Neuronal stem cell (in vitro differentiated cells): Measurements from ENCODE around the gene TRMU.
A peak's percentile ranks its signal among the peaks of the same experiment; 100 is the strongest.

Experiments used
- DNase-seq: peaks from one replicate; pipeline ENCODE4 v3.0.0-alpha.2; 2013; ENCODE audit warnings: low spot score
- H2AFZ ChIP-seq: one replicate; pipeline ENCODE4 v1.6.1; 2013; ENCODE audit warnings: mild to moderate bottlenecking, low read length, inconsistent platforms
- H2AK5ac ChIP-seq: 2 replicates; pipeline ENCODE4 v1.6.1; 2013; ENCODE audit warnings: low read depth, mild to moderate bottlenecking, inconsistent platforms, low read length, moderate library complexity, mixed read lengths
- H2BK120ac ChIP-seq: 2 replicates; pipeline ENCODE4 v1.6.1; 2013; ENCODE audit warnings: low read depth, mild to moderate bottlenecking, inconsistent platforms, low read length, moderate library complexity, mixed read lengths
- H2BK12ac ChIP-seq: one replicate; pipeline ENCODE4 v1.6.1; 2013; ENCODE audit warnings: low read length, inconsistent platforms
- H2BK15ac ChIP-seq: 2 replicates; pipeline ENCODE4 v1.6.1; 2013; ENCODE audit warnings: mild to moderate bottlenecking, low read length, inconsistent platforms, mixed read lengths
- H2BK5ac ChIP-seq: one replicate; pipeline ENCODE4 v1.6.1; 2013; ENCODE audit warnings: inconsistent platforms, mild to moderate bottlenecking, low read length, moderate library complexity
- H3K14ac ChIP-seq: one replicate; pipeline ENCODE4 v1.6.1; 2013; ENCODE audit warnings: low read length, inconsistent platforms
- H3K18ac ChIP-seq: 2 replicates; pipeline ENCODE4 v1.6.1; 2013; ENCODE audit warnings: low read length, inconsistent platforms
- H3K23ac ChIP-seq: 2 replicates; pipeline ENCODE4 v1.6.1; 2013; ENCODE audit warnings: low read depth, mild to moderate bottlenecking, mixed read lengths, low read length, inconsistent platforms; ENCODE audit not compliant: poor library complexity
- H3K27ac ChIP-seq: replicated peaks from 3 replicates; pipeline ENCODE4 v1.5.1; 2013; ENCODE audit warnings: low read length, inconsistent platforms
- H3K27me3 ChIP-seq, 3 experiments: 2 replicates each; pipeline ENCODE4 v1.6.1; 2013; ENCODE audit warnings: low read length in 3 of 3, mild to moderate bottlenecking in 2 of 3, inconsistent platforms in 1 of 3, low read depth in 1 of 3, mixed read lengths in 1 of 3, moderate library complexity in 1 of 3; ENCODE audit not compliant: control insufficient read depth in 3 of 3, insufficient read depth in 3 of 3
- H3K36me3 ChIP-seq, 2 donors: replicated peaks in 1 of 2; 2 replicates each; pipeline ENCODE4 v1.6.1; 2013; ENCODE audit warnings: low read length in 2 of 2; ENCODE audit not compliant: control insufficient read depth in 2 of 2, insufficient read depth in 2 of 2
- H3K4ac ChIP-seq: 2 replicates; pipeline ENCODE4 v1.6.1; 2013; ENCODE audit warnings: inconsistent platforms, mild to moderate bottlenecking, low read length, moderate library complexity
- H3K4me1 ChIP-seq, 2 donors: 1 replicate in 1 of 2; 2 replicates in 1 of 2; pipeline ENCODE4 v1.6.1; 2013; ENCODE audit warnings: low read length in 2 of 2, low read depth in 1 of 2; ENCODE audit not compliant: control insufficient read depth in 2 of 2, insufficient read depth in 1 of 2
- H3K4me2 ChIP-seq: one replicate; pipeline ENCODE4 v1.6.1; 2013; ENCODE audit warnings: mild to moderate bottlenecking, low read length, inconsistent platforms; ENCODE audit not compliant: insufficient read depth, poor library complexity, severe bottlenecking
- H3K4me3 ChIP-seq, 2 donors: 2 replicates each; pipeline ENCODE4 v1.5.1; 2013; ENCODE audit warnings: low read length in 2 of 2, mild to moderate bottlenecking in 2 of 2, inconsistent platforms in 1 of 2, moderate library complexity in 1 of 2
- H3K79me1 ChIP-seq: one replicate; pipeline ENCODE4 v1.6.1; 2013; ENCODE audit warnings: low read depth, mild to moderate bottlenecking, inconsistent platforms, low read length, moderate library complexity
- H3K9ac ChIP-seq: one replicate; pipeline ENCODE4 v1.6.1; 2013; ENCODE audit warnings: mild to moderate bottlenecking, low read depth, low read length, inconsistent platforms; ENCODE audit not compliant: poor library complexity
- H3K9me3 ChIP-seq, 2 donors: replicated peaks in 1 of 2; 2 replicates each; pipeline versions ENCODE3 to v1.6.1; 2013; ENCODE audit warnings: low read length in 2 of 2, mild to moderate bottlenecking in 2 of 2, inconsistent platforms in 1 of 2, low read depth in 1 of 2, mixed read lengths in 1 of 2, moderate library complexity in 1 of 2; ENCODE audit not compliant: control insufficient read depth in 2 of 2, insufficient read depth in 1 of 2
- H4K8ac ChIP-seq: one replicate; pipeline ENCODE4 v1.6.1; 2013; ENCODE audit warnings: low read depth, mild to moderate bottlenecking, inconsistent platforms, low read length, moderate library complexity
- H4K91ac ChIP-seq: one replicate; pipeline ENCODE4 v1.6.1; 2013; ENCODE audit warnings: low read length, low read depth, mild to moderate bottlenecking, inconsistent platforms; ENCODE audit not compliant: poor library complexity
- WGBS, 2 donors: extraction: QIAGEN DNeasy Blood & Tissue Kit; methylation state at CpG; one replicate each; pipeline ENCODE4 v1.1.7; 2013; ENCODE audit warnings: missing lambda C conversion rate in 2 of 2, mixed read lengths in 1 of 2; ENCODE audit not compliant: insufficient read length in 2 of 2, insufficient replicate concordance in 1 of 2; ENCODE audit errors: extremely low coverage in 2 of 2; 5-methylcytosine and 5-hydroxymethylcytosine counted together

TRMU gene

GRCh38 chr22:46388647-46389046 is 53.1 kb downstream of the TRMU start:
- DNase-seq = no peak
- H3K4me3 ChIP-seq = no peak overlapping the region
- no peaks in the 10 kb centered on the region for H3K4me1 ChIP-seq
- H3K4ac ChIP-seq = no peak overlapping the region
- H4K8ac ChIP-seq = no peak overlapping the region
- H3K27me3 ChIP-seq = no peaks in the 10 kb centered on the region
- WGBS, 2 donors = no CpG with 5 or more reads among the region's 10 CpGs
- no peak overlapping the region for H3K4me2 ChIP-seq
- H3K18ac ChIP-seq = peak overlapping the region; percentile 17
- H3K9me3 ChIP-seq = no peaks in the 10 kb centered on the region
- no peak overlapping the region for H2BK12ac ChIP-seq
- H3K9ac ChIP-seq = no peak overlapping the region
- peak overlapping the region; percentile 48 for H2AK5ac ChIP-seq
- no peak overlapping the region for H3K23ac ChIP-seq
- no peak overlapping the region for H2BK5ac ChIP-seq
- no peak overlapping the region for H2AFZ ChIP-seq
- no peak overlapping the region for H3K27ac ChIP-seq
- H3K14ac ChIP-seq = peak overlapping the region; percentile 82
- peaks cover 0 to 32% of the 10 kb centered on the region in 2 donors for H3K36me3 ChIP-seq
- H2BK120ac ChIP-seq = no peak overlapping the region
- no peak overlapping the region for H2BK15ac ChIP-seq
- H3K79me1 ChIP-seq = no peaks in the 10 kb centered on the region
- no peak overlapping the region for H4K91ac ChIP-seq

GRCh38 chr22:46389081-46389480 is 53.6 kb downstream of the TRMU start:
- Histone ChIP-seq H3K4me3 (no peak overlapping the region), H2AK5ac (peak overlapping the region; percentile 79), H3K23ac (no peak overlapping the region), H3K4me2 (no peak overlapping the region), H3K27me3 (no peaks in the 10 kb centered on the region), H3K36me3 (peaks cover 2 to 36% of the 10 kb centered on the region in 2 donors), H2BK12ac (no peak overlapping the region), H2BK15ac (peak overlapping the region; percentile 55), H3K14ac (peak overlapping the region; percentile 82), H4K91ac (no peak overlapping the region), H3K27ac (no peak overlapping the region), H3K9ac (peak overlapping the region; percentile 84), H3K9me3 (peaks cover 0 to 2% of the 10 kb centered on the region in 2 donors), H2BK5ac (peak overlapping the region; percentile 60), H3K4ac (no peak overlapping the region), H3K79me1 (no peaks in the 10 kb centered on the region), H3K4me1 (no peaks in the 10 kb centered on the region), H2BK120ac (no peak overlapping the region), H4K8ac (peak overlapping the region; percentile 43), H2AFZ (no peak overlapping the region), H3K18ac (peak overlapping the region; percentile 24)
- WGBS, 2 donors = no CpG with 5 or more reads among the region's 30 CpGs
- DNase-seq = no peak

GRCh38 chr22:46390105-46390651 is 54.7 kb downstream of the TRMU start:
- Histone ChIP-seq H3K14ac (peak overlapping the region; percentile 71), H3K4me1 (no peaks in the 10 kb centered on the region), H2BK15ac (no peak overlapping the region), H4K91ac (no peak overlapping the region), H3K27ac (no peak overlapping the region), H3K9me3 (peaks cover 0 to 2% of the 10 kb centered on the region in 2 donors), H3K23ac (peak overlapping the region; percentile 18), H2BK5ac (peak overlapping the region; percentile 11), H3K18ac (peak overlapping the region; percentile 36), H2BK12ac (peak overlapping the region; percentile 22), H3K36me3 (peaks cover 2 to 31% of the 10 kb centered on the region in 2 donors), H3K79me1 (no peaks in the 10 kb centered on the region), H3K4me2 (no peak overlapping the region), H2BK120ac (no peak overlapping the region), H3K9ac (no peak overlapping the region), H2AFZ (no peak overlapping the region), H4K8ac (no peak overlapping the region), H3K27me3 (no peaks in the 10 kb centered on the region), H3K4ac (no peak overlapping the region), H2AK5ac (peak overlapping the region; percentile 77), H3K4me3 (no peak overlapping the region)
- WGBS, 2 donors = no CpG with 5 or more reads among the region's 20 CpGs
- DNase-seq = no peak

GRCh38 chr22:46390652-46391301 is 55.3 kb downstream of the TRMU start:
- peak overlapping the region; percentile 55 for H2BK120ac ChIP-seq
- no peak for DNase-seq

More at GRCh38 chr22:46390652-46391301, 55.3 kb downstream of the TRMU start:
- Histone ChIP-seq H2AFZ (no peak overlapping the region), H3K4me3 (no peak overlapping the region), H2AK5ac (peak overlapping the region; percentile 90), H3K9ac (peak overlapping the region; percentile 4), H2BK12ac (peak overlapping the region; percentile 34), H3K4me1 (no peaks in the 10 kb centered on the region), H2BK15ac (no peak overlapping the region), H3K4ac (peak overlapping the region; percentile 41), H4K91ac (no peak overlapping the region), H3K4me2 (no peak overlapping the region), H3K36me3 (peaks cover 2 to 34% of the 10 kb centered on the region in 2 donors), H3K27me3 (no peaks in the 10 kb centered on the region), H3K18ac (peak overlapping the region; percentile 84), H3K14ac (peak overlapping the region; percentile 76), H3K79me1 (no peaks in the 10 kb centered on the region), H3K23ac (peak overlapping the region; percentile 18), H2BK5ac (peak overlapping the region; percentile 11), H3K9me3 (peaks cover 0 to 2% of the 10 kb centered on the region in 2 donors), H4K8ac (no peak overlapping the region), H3K27ac (no peak overlapping the region)
- no CpG with 5 or more reads among the region's 32 CpGs for WGBS, 2 donors
